ENCODE results near the gene ALOX15.
"Not testable (repeated sequence)": the region's sequence is repeated elsewhere in the genome, so short reads cannot be mapped to it uniquely, and the experiment has no call there.

ALOX15 gene

DNA sequence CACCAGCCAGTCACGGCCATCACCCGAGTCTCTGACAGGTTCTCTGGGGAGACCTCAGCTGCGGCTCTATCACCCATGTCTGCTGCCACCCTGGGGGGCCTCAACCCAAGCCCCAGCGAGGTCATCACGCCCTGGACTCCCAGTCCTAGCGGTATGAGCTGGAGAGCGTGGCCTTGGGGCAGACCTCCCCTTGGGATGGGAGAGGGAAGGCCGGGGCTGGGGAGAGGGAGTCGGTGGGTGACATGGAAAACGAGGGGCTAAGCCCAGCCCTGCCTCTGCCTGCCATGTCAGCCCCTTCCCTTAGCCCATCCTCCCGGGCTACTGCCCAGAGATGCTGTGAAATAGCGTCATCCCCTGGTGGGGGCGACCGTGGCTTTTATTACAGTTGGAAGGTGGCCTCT is 48.5 kb downstream of the ALOX15 start:
- no peaks in the 10 kb centered on the region for H3K9me3 ChIP-seq (ENCODE audit: control insufficient read depth in 2 of 2, low read length in 2 of 2)
- H3K4me3 ChIP-seq (ENCODE audit: low read length in 2 of 2) = no peak overlapping the region
- no peak overlapping the region for H3K9ac ChIP-seq (ENCODE audit: low read length in 2 of 2)
- H3K27me3 ChIP-seq (ENCODE audit: control insufficient read depth in 1 of 2, insufficient read depth in 2 of 2, low read length in 2 of 2) = no peaks in the 10 kb centered on the region
- H3K27ac ChIP-seq (ENCODE audit: low read length) = no peak overlapping the region
- H3K36me3 ChIP-seq (ENCODE audit: control insufficient read depth in 2 of 2, insufficient read depth in 2 of 2, low read length in 2 of 2) = no peaks in the 10 kb centered on the region
- no peaks in the 10 kb centered on the region for H3K4me1 ChIP-seq (ENCODE audit: control insufficient read depth, insufficient read depth, low read length)

DNA sequence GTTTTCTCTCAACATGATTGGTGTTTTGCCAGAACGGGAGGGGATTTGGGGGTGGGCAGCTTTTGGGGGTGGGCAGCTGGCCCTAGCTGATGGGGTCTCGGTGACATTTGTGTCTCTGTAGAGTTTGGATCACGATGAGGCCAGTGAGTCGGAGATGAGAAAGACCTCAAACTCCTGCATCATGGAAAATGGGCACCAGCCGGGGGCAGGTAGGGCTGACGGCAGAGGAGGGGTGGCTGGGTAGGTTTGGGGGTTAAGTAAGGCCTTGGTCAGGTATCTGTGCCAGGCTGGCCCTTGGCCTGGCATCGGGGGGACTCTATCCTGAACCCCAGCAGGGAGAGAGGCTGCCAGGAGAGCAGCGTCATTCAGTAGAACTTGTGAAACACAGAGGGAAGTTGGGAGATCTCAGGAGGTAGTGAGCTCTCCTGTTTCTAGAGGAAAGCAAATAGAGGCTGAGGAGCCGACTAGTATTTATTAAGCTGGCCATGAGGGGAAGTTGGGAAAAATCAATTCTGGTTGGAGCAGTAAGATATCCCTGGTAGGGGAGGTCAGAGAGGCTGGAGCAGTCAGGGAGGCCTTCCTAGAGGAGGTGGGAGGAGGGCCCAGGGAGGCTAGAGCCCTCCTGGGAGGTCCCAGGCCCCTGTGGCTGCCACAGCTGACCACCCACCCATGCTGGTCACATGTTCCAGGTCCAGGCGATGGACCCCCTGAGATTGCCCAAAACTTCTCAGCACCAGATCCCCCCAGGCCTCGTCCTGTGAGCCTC is 49.1 kb downstream of the ALOX15 start:
- Histone ChIP-seq H3K9me3 (ENCODE audit: control insufficient read depth in 2 of 2, low read length in 2 of 2) (no peaks in the 10 kb centered on the region), H3K4me1 (ENCODE audit: control insufficient read depth, insufficient read depth, low read length) (no peaks in the 10 kb centered on the region), H3K27ac (ENCODE audit: low read length) (no peak overlapping the region), H3K36me3 (ENCODE audit: control insufficient read depth in 2 of 2, insufficient read depth in 2 of 2, low read length in 2 of 2) (no peaks in the 10 kb centered on the region), H3K9ac (ENCODE audit: low read length in 2 of 2) (no peak overlapping the region), H3K4me3 (ENCODE audit: low read length in 2 of 2) (no peak overlapping the region), H3K27me3 (ENCODE audit: control insufficient read depth in 1 of 2, insufficient read depth in 2 of 2, low read length in 2 of 2) (no peaks in the 10 kb centered on the region)

DNA sequence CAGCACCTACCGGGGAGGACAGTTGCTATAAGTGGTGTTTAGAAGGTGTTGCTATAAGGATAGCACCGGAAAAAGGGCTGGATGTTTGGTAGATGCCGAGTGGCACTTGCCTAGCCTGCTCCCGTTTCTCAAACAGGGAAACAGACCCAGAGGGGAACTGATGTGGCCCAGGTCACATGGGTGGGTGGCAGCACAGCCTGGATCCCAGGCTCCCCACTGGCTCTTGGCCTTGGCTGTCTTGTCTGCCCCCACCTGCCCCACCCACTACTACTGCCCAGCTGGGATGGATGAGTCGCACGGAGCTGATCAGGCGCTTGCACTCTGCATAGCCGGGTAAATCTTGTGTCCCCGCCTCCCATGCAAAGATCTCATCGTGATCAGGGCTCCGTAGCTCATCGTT is 49.9 kb downstream of the ALOX15 start:
- H3K36me3 ChIP-seq (ENCODE audit: control insufficient read depth in 2 of 2, insufficient read depth in 2 of 2, low read length in 2 of 2) = no peaks in the 10 kb centered on the region
- no peak overlapping the region for H3K4me3 ChIP-seq (ENCODE audit: low read length in 2 of 2)
- H3K9ac ChIP-seq (ENCODE audit: low read length in 2 of 2) = no peak overlapping the region
- H3K9me3 ChIP-seq (ENCODE audit: control insufficient read depth in 2 of 2, low read length in 2 of 2) = no peaks in the 10 kb centered on the region
- no peak overlapping the region for H3K27ac ChIP-seq (ENCODE audit: low read length)
- H3K27me3 ChIP-seq (ENCODE audit: control insufficient read depth in 1 of 2, insufficient read depth in 2 of 2, low read length in 2 of 2) = no peaks in the 10 kb centered on the region
- no peaks in the 10 kb centered on the region for H3K4me1 ChIP-seq (ENCODE audit: control insufficient read depth, insufficient read depth, low read length)

DNA sequence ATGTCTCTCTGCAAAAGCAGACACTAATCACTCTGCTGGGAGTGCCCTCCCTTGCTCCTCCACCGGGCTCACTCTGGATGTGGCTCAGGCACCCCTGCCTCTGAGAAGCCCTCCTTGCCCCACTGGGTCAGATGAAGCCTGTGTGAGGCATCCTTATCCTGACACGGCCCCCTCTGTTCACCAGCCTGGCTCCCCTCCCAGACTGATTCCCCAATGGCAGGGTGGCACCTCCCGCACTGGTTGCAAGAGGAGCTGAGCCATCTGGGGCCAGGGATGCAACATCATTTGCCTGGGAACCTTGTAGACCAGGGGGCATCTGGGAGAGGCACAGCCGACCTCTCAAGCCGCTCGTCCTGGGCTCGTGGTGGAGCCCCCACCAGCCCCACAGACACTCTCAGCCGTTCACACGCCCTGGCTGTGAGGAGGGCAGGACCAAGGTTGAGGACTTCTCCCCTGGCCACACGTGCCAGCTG is 50.5 kb downstream of the ALOX15 start:
- Histone ChIP-seq H3K9me3 (ENCODE audit: control insufficient read depth in 2 of 2, low read length in 2 of 2) (no peaks in the 10 kb centered on the region), H3K4me1 (ENCODE audit: control insufficient read depth, insufficient read depth, low read length) (no peaks in the 10 kb centered on the region), H3K27me3 (ENCODE audit: control insufficient read depth in 1 of 2, insufficient read depth in 2 of 2, low read length in 2 of 2) (peaks cover 0 to 1% of the 10 kb centered on the region in 2 donors), H3K27ac (ENCODE audit: low read length) (no peak overlapping the region), H3K9ac (ENCODE audit: low read length in 2 of 2) (no peak overlapping the region), H3K4me3 (ENCODE audit: low read length in 2 of 2) (no peak overlapping the region), H3K36me3 (ENCODE audit: control insufficient read depth in 2 of 2, insufficient read depth in 2 of 2, low read length in 2 of 2) (no peaks in the 10 kb centered on the region)

DNA sequence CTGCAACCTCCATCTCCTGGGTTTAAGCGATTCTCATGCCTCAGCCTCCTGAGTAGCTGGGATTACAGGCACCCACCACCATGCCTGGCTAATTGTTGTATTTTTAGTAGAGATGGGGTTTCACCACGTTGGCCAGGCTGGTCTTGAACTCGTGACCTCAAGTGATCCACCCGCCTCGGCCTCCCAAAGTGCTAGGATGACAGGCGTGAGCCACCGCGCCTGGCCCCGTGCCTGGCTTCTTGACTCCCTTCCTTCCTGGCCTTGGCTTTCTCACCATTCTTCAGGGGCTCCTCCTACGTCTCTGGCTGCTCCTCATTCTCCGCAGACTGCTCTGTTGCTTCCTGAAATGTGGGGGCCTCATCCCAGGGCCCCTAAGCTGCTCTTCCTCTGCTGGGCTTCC is 51.4 kb downstream of the ALOX15 start:
- H3K4me3 ChIP-seq (ENCODE audit: low read length in 2 of 2); H3K9ac ChIP-seq (ENCODE audit: low read length in 2 of 2); H3K36me3 ChIP-seq (ENCODE audit: control insufficient read depth in 2 of 2, insufficient read depth in 2 of 2, low read length in 2 of 2); H3K4me1 ChIP-seq (ENCODE audit: control insufficient read depth, insufficient read depth, low read length); H3K9me3 ChIP-seq (ENCODE audit: control insufficient read depth in 2 of 2, low read length in 2 of 2); H3K27ac ChIP-seq (ENCODE audit: low read length): not testable (repeated sequence)
- H3K27me3 ChIP-seq (ENCODE audit: control insufficient read depth in 1 of 2, insufficient read depth in 2 of 2, low read length in 2 of 2) = peaks cover 5 to 11% of the 10 kb centered on the region in 2 donors

DNA sequence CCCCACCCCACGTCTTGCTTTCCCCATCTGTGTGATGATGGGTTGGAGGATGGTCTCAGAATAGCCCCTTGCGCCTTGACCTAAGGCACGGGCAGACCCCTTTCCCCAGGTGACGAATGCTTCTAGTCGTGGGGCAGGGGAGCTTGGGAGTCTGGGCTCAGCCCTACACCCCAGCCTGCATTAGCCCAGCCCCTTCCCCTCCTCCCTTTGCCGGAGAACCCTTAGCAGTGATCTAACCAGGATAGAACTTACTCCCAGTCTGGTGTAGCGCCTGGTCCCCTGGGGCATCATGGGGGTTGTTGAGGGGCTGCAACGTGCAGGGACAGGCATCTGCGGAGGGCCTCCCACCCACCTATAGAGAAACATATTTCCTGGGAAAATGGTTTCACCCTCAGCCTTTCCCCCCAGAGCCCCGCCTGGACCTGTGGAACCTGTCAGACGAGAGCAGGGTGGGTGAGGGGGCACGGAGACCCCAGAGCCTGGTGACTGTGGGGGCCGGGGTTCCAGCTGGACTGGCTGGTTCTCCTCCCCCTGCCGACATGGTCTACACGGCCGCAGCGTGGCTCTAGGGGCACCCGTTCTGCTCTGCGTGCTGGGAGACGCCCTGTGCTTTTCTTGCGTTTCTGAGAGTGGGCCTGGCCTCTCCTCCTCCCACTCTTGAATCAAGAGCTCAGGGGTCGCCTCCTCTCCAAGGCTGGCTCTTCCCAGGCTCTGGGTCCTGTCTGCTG is 52.4 kb downstream of the ALOX15 start:
- H3K27me3 ChIP-seq (ENCODE audit: control insufficient read depth in 1 of 2, insufficient read depth in 2 of 2, low read length in 2 of 2) = peaks cover 5 to 21% of the 10 kb centered on the region in 2 donors
- peaks cover 6% of the 10 kb centered on the region for H3K4me1 ChIP-seq (ENCODE audit: control insufficient read depth, insufficient read depth, low read length)
- H3K36me3 ChIP-seq (ENCODE audit: control insufficient read depth in 2 of 2, insufficient read depth in 2 of 2, low read length in 2 of 2) = no peaks in the 10 kb centered on the region
- H3K27ac ChIP-seq (ENCODE audit: low read length) = no peak overlapping the region
- no peak overlapping the region for H3K9ac ChIP-seq (ENCODE audit: low read length in 2 of 2)
- no peak overlapping the region for H3K4me3 ChIP-seq (ENCODE audit: low read length in 2 of 2)
- no peaks in the 10 kb centered on the region for H3K9me3 ChIP-seq (ENCODE audit: control insufficient read depth in 2 of 2, low read length in 2 of 2)

DNA sequence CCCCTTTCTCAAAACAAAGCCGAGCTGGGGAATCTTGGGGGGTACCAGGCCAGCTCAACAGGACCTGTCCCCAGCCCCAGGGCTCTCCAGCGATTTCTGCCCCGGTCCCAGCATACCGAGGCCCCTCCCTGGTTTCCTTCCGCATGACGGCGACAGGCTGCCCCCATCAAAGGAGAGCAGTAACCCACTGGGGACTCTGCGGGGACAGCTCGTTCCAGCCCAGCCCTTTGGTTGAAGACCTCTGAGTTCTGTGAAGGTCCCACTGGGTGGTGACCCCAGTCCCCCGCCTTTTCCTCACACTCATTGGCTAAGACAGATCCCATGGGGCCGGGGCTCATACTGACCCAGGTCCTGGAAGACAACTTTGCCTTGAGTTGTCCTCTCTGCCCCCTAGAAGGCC is 53.1 kb downstream of the ALOX15 start:
- Histone ChIP-seq H3K9ac (ENCODE audit: low read length in 2 of 2) (no peak overlapping the region), H3K27me3 (ENCODE audit: control insufficient read depth in 1 of 2, insufficient read depth in 2 of 2, low read length in 2 of 2) (peaks cover 11 to 28% of the 10 kb centered on the region in 2 donors), H3K9me3 (ENCODE audit: control insufficient read depth in 2 of 2, low read length in 2 of 2) (no peaks in the 10 kb centered on the region), H3K36me3 (ENCODE audit: control insufficient read depth in 2 of 2, insufficient read depth in 2 of 2, low read length in 2 of 2) (no peaks in the 10 kb centered on the region), H3K4me3 (ENCODE audit: low read length in 2 of 2) (no peak overlapping the region), H3K27ac (ENCODE audit: low read length) (no peak overlapping the region), H3K4me1 (ENCODE audit: control insufficient read depth, insufficient read depth, low read length) (peaks cover 11% of the 10 kb centered on the region)

DNA sequence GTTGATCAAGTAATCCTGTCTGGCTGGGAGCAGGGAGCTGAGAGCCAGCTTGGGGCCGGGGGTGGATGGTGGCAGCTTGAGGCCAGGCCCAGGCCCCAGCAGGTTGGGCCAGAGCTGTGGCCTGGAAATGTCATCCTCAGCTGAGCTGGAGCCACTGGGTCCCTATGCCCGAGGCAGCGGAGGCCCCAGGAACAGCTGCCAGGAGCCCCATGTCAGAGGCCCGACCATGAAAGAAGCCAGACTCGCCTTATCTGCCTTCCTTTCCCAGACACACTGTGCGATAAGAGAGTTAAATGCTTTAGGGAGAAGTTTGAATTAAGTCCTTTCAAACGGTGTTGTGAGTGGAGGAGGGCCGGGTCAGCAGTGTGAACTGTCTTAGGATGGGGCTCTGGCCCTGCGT is 53.7 kb downstream of the ALOX15 start:
- Histone ChIP-seq H3K9ac (ENCODE audit: low read length in 2 of 2) (no peak overlapping the region), H3K36me3 (ENCODE audit: control insufficient read depth in 2 of 2, insufficient read depth in 2 of 2, low read length in 2 of 2) (no peaks in the 10 kb centered on the region), H3K27ac (ENCODE audit: low read length) (no peak overlapping the region), H3K4me1 (ENCODE audit: control insufficient read depth, insufficient read depth, low read length) (peaks cover 11% of the 10 kb centered on the region), H3K27me3 (ENCODE audit: control insufficient read depth in 1 of 2, insufficient read depth in 2 of 2, low read length in 2 of 2) (peaks cover 17 to 34% of the 10 kb centered on the region in 2 donors), H3K4me3 (ENCODE audit: low read length in 2 of 2) (no peak overlapping the region), H3K9me3 (ENCODE audit: control insufficient read depth in 2 of 2, low read length in 2 of 2) (no peaks in the 10 kb centered on the region)

DNA sequence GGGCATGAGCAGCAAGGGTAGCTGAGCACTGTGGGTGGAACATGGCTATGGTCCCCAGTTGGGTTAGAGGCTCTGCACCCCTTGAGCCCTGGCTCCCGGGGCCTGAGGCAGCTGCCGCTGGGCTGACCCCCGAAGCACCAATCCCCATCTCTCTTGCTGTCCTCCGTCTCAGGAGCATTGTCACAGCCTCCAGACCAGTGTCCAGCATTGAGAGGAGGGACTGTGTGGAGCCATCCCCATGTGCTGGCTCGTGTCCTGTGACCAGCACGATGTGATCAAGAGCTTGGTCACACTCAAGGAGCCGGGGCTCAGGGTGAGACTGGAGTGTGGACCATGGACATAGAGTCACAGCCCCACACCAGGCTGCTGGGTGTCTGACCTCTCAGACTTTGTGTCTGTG is 54.3 kb downstream of the ALOX15 start:
- no peak overlapping the region for H3K27ac ChIP-seq (ENCODE audit: low read length)
- no peak overlapping the region for H3K9ac ChIP-seq (ENCODE audit: low read length in 2 of 2)
- peaks cover 22 to 34% of the 10 kb centered on the region in 2 donors for H3K27me3 ChIP-seq (ENCODE audit: control insufficient read depth in 1 of 2, insufficient read depth in 2 of 2, low read length in 2 of 2)
- H3K36me3 ChIP-seq (ENCODE audit: control insufficient read depth in 2 of 2, insufficient read depth in 2 of 2, low read length in 2 of 2) = no peaks in the 10 kb centered on the region
- no peak overlapping the region for H3K4me3 ChIP-seq (ENCODE audit: low read length in 2 of 2)
- no peaks in the 10 kb centered on the region for H3K9me3 ChIP-seq (ENCODE audit: control insufficient read depth in 2 of 2, low read length in 2 of 2)
- peaks cover 11% of the 10 kb centered on the region for H3K4me1 ChIP-seq (ENCODE audit: control insufficient read depth, insufficient read depth, low read length)

DNA sequence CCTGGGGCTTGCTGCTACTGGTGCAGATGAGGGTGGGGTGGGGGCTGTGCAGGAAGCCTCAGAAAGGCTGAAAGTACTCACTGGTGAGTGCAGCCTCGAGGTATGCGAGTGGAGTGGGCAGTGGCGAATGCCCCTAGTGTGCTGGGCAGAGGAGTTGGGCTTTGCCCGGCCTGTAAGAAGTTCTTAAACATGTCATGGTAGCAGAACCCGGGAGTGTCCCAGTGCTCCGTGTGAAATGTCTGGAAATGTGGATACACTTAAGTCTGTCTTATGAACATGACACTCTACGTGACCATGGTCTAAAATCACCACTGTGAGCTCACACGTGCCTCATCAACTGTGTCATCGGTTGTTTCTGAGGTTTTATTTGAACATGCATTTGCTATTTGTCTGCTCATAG is 55.4 kb downstream of the ALOX15 start:
- H3K27ac ChIP-seq (ENCODE audit: low read length) = no peak overlapping the region
- peaks cover 27 to 39% of the 10 kb centered on the region in 2 donors for H3K27me3 ChIP-seq (ENCODE audit: control insufficient read depth in 1 of 2, insufficient read depth in 2 of 2, low read length in 2 of 2)
- H3K4me1 ChIP-seq (ENCODE audit: control insufficient read depth, insufficient read depth, low read length) = peaks cover 11% of the 10 kb centered on the region
- H3K9ac ChIP-seq (ENCODE audit: low read length in 2 of 2) = no peak overlapping the region
- H3K4me3 ChIP-seq (ENCODE audit: low read length in 2 of 2) = no peak overlapping the region
- no peaks in the 10 kb centered on the region for H3K36me3 ChIP-seq (ENCODE audit: control insufficient read depth in 2 of 2, insufficient read depth in 2 of 2, low read length in 2 of 2)
- no peaks in the 10 kb centered on the region for H3K9me3 ChIP-seq (ENCODE audit: control insufficient read depth in 2 of 2, low read length in 2 of 2)

DNA sequence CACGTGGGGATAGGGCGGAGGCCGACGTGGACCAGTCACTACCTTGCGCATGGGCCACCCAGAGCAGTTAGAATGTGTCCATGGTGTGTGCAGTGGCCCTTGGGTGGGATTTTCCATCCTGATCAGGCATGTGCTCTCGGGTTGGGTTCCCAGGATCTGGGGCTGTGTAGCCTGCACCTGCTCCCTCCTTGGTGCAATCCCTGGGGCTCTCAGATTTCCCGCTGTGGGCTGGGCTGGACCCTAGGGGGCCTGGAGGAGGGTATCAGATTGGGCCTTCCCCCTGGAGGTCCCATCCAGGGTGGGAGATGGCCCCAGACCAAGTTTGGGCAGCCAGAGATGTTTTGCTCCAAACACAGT is 55.9 kb downstream of the ALOX15 start:
- H3K27ac ChIP-seq (ENCODE audit: low read length) = no peak overlapping the region
- H3K9me3 ChIP-seq (ENCODE audit: control insufficient read depth in 2 of 2, low read length in 2 of 2) = no peaks in the 10 kb centered on the region
- H3K27me3 ChIP-seq (ENCODE audit: control insufficient read depth in 1 of 2, insufficient read depth in 2 of 2, low read length in 2 of 2) = peaks cover 27 to 39% of the 10 kb centered on the region in 2 donors
- no peak overlapping the region for H3K4me3 ChIP-seq (ENCODE audit: low read length in 2 of 2)
- no peaks in the 10 kb centered on the region for H3K36me3 ChIP-seq (ENCODE audit: control insufficient read depth in 2 of 2, insufficient read depth in 2 of 2, low read length in 2 of 2)
- H3K9ac ChIP-seq (ENCODE audit: low read length in 2 of 2) = no peak overlapping the region
- H3K4me1 ChIP-seq (ENCODE audit: control insufficient read depth, insufficient read depth, low read length) = peaks cover 11% of the 10 kb centered on the region

Measured in stomach smooth muscle (tissue), 2 donors.